NB4 (cell line): ENCODE results near the gene PYROXD2.

Source experiments
- DNase-seq: peaks from one replicate; pipeline ENCODE4 v3.0.0; 2010; ENCODE audit warnings: low read depth
- H3K4me3 ChIP-seq: one replicate; pipeline ENCODE4 v1.5.1; 2011; ENCODE audit warnings: mild to moderate bottlenecking, low read depth, low read length, moderate library complexity
- CTCF ChIP-seq: IDR thresholded peaks from one replicate; pipeline ENCODE4 v1.5.1; 2012; ENCODE audit warnings: low read depth, low read length
- MAX ChIP-seq: IDR thresholded peaks from 2 replicates; pipeline ENCODE4 v1.6.1; 2011; ENCODE audit warnings: low read depth, low read length
- MYC ChIP-seq: IDR thresholded peaks from 2 replicates; pipeline ENCODE4 v1.6.1; 2011; ENCODE audit warnings: low read depth, low read length
- POLR2A ChIP-seq: IDR thresholded peaks from 2 replicates; pipeline ENCODE4 v1.6.1; 2011; ENCODE audit warnings: mild to moderate bottlenecking; ENCODE audit not compliant: insufficient read length; ENCODE audit errors: extremely low read depth

Gene PYROXD2

GRCh38 chr10:98458809-98459784 lies 44.1 kb upstream of the PYROXD2 start:
- DNase-seq, result no peak
- H3K4me3 ChIP-seq, result no peak overlapping the region
- TF ChIP-seq MAX, result no peak
- TF ChIP-seq MYC, result no peak
- TF ChIP-seq CTCF, result no peak
- TF ChIP-seq POLR2A, result no peak

GRCh38 chr10:98457721-98458120 lies 42.7 kb upstream of the PYROXD2 start:
- DNase-seq, result no peak
- H3K4me3 ChIP-seq, result no peak overlapping the region
- TF ChIP-seq POLR2A, result no peak
- TF ChIP-seq CTCF, result no peak
- TF ChIP-seq MAX, result no peak
- no peak for TF ChIP-seq MYC

GRCh38 chr10:98456686-98457482 lies 41.9 kb upstream of the PYROXD2 start:
- H3K4me3 ChIP-seq, result no peak overlapping the region
- DNase-seq, result no peak
- TF ChIP-seq CTCF (no peak), MAX (no peak), POLR2A (no peak), MYC (no peak)

- H3K4me3 ChIP-seq, result no peak overlapping the region
- DNase-seq, result no peak
- TF ChIP-seq CTCF, result no peak
- no peak for TF ChIP-seq MAX
These were observed 41.1 kb upstream of the PYROXD2 start for GRCh38 chr10:98456043-98456570.

- no peak for DNase-seq
- H3K4me3 ChIP-seq, result no peak overlapping the region
- no peak for TF ChIP-seq MYC
- no peak for TF ChIP-seq POLR2A
- TF ChIP-seq MAX, result no peak
- TF ChIP-seq CTCF, result no peak
These were observed 38.7 kb upstream of the PYROXD2 start for GRCh38 chr10:98453729-98454128.
